ENCODE measurements around the gene IRF2BPL.

GRCh38 chr14:77045238-77046162 is 17.0 kb upstream of the IRF2BPL start:
- no peak for TF ChIP-seq CTCF (IDR thresholded peaks at IDR 0.05; ENCODE audit: low read length)
- no peak for TF ChIP-seq EZH2 (IDR thresholded peaks at IDR 0.05; ENCODE audit: borderline replicate concordance, low read length)
